GM21381 (cell line): ENCODE data around the gene FOLH1.
"Not testable (repeated sequence)": the region's sequence is repeated elsewhere in the genome, so short reads cannot be mapped to it uniquely, and the experiment has no call there.

Experiments used
- ATAC-seq: cut with Tn5 transposase; IDR thresholded peaks from one replicate; pipeline ENCODE4 v1.9.1; 2021; ENCODE audit warnings: mild to moderate bottlenecking, moderate library complexity; ENCODE audit not compliant: unreplicated experiment

Gene FOLH1

DNA sequence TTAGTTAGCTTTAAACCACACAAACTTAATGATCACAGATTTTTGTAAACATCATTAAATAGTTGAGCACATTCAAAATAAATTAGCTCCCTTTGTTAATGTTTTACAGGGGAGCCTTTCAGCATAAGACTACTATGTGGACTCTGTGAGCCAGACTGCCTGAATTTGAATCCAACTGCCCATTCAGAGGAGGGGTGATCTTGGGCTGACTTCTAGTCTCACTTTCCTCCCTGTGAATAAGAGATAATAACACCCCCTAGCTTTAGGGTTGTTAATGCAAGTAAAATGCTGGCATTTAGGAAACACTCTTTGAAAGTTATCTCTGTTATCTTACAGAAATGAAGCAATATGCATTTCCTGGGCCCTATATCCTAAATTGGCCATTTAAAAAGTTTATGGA is 23.6 kb downstream of the FOLH1 start:
- ATAC-seq = not testable (repeated sequence)

DNA sequence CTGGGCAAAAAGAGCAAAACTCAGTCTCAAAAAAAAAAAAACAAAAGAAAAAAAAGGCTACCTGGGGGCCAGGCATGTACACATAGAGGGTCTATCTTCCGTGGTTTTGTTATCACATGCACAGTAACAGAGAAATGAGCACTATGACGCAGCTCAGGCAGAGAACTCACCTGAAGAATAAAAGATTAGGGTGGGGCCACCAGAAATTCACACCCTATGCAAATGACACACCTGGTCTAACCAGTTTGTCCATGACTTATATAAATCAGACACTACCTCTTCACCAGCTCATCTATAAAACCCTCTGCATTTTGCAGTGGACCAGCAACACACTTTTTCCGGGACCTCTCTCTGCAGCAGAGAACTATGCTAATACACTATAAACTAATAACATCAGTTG is 30.5 kb downstream of the FOLH1 start:
- ATAC-seq = not testable (repeated sequence)

DNA sequence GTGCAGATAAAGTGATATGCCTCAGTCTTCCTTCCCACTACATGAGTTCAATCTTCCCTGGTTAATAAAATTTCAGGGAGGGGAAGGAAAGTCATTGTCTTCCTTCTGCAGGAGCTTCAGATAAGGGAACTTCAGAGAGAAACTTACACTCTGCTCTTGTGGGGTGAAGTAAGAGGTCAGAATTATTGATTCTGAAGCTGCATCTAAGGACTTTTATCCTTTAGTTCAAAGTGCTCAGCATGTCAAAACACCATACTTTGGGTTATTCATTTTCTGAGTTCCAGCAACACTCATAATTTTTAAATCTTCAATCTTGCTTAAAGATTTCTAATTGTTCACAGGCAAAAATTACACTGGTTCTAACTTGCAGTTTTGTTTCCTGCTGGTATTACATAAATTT is 33.0 kb downstream of the FOLH1 start:
- ATAC-seq = not testable (repeated sequence)

DNA sequence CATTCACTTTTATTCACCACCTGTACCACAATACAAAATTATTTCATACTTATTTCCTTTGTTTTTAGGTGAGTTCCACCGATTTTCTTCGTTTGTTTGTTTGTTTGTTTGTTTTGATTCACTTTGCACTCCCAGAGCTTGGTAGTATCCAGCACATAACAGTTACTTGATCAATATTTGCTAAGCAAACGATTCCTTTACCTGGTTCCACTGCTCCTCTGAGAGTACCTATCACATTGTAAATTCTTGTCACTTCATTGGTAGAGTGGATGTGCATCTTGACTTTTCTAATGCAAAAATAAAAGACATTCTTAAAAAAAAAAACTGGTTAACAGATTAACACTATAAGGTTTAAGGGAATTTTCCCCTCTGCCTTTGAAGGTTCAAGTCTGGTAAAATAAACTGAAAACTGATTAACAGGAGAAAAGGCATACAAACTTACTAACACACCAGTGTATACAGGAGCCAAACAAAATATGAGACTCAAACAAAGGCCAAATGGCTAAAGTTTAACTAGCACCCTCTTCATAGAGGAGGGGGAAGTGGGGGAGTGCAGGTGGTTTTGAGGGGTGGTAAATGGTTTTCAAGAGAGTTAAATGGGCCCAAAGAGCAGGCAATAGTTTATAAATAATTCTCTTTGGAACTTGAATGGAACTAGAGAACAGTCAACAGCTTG is 33.6 kb downstream of the FOLH1 start:
- not testable (repeated sequence) for ATAC-seq

DNA sequence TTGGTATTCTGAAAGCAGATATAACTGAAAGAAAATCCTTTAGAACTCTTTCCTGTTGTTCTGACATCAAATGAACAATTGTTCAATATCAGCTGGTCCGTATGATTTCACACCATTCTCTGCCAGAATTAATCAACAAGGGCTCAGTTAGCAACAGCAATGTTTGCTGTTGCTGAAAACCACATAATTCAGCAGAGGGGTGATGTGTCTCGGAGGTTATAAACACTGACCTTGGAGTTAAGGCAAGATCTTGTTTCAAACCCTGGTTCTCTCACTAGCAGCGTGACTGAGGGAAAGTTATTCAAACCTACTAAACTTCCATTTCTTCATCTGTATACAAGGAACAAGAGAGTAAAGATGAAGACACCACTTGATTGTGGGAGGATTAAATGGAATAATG is 36.8 kb downstream of the FOLH1 start:
- not testable (repeated sequence) for ATAC-seq

DNA sequence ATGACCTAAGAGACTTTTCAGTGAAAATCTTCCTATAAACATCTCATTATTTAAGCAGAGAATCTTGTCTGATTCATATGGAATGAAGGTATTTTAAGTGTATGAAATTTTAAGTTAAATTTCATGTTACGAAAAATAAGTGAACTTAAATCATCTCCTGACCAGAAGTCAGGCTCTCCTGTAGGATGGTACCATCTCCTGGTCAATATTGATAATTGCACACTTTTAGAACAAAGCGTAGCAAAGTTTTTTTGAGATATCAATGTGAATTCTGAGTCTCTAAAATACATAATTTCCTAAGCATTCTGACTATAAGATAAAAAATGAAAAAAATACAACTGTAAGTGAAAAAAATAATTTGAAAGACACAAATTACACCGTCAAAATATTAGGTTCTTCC is 38.8 kb downstream of the FOLH1 start:
- ATAC-seq = not testable (repeated sequence)

DNA sequence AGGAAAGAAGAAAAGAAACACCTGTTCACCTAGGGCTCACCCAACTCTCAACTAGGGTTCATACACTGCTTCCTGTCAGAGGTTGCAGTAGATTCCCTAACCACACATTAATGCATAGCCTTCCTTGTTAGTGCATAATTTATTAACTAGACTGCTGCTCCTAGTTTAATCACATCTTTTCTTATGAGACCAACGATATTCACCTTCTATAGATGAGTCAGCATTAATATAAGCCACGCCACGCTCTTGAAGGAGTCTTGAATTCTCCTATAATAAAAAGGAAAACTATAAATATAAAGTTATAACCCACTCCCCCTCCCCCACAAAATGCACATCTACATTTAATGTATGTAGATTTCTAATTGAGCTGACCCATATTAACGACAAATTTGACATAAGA is 39.4 kb downstream of the FOLH1 start:
- not testable (repeated sequence) for ATAC-seq

DNA sequence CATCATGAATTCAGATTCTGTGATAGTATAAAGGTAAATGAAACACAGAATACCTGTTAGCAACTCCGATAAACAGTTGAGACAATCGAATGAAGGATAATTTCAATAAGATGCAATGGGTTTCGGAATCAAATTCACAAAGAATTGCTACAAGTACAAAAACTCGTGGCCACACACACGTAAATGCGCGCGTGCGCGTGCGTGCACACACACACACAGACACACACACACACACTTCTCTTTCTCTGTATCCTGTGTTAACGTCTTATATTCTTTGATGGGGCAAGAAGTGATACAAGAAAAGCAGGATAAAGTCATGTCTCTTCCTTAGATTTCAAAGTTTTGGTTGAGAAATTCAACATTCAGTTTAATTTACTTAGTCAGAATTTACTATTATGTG is 57.2 kb downstream of the FOLH1 start:
- no peak for ATAC-seq

DNA sequence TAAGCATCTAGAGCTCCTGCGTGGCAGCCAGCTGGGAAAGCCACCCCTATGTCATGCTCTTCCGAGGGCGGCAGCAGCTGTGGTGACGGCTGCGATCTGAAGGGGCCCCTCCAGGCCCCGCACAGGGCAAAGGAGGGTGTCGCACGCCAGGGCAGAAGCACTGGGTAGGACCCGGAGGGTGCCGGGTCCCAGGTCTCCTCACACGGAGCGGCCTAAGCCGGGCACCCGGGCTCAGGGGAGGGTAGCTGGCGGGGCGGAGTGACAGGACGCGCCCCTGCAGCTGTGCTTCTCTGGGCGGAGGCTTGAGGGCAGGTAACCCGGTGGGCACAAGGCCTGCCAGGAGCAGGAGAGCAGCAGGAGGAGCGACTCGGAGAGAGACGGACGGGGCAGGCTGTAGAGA is 106.0 kb downstream of the FOLH1 start:
- ATAC-seq = not testable (repeated sequence)
